Lung (tissue), 12 donors: Measurements from ENCODE around the gene RNF214. TPM values are rescaled to one million over a fixed set of nuclear protein-coding genes. Genes with fewer than 3 reads are reported as not detected.
A peak's percentile ranks its signal among the peaks of the same experiment; 100 is the strongest.

ENCODE experiments used
- ATAC-seq: fragments of 200-7000 bp; cut with Tn5 transposase; one replicate; pipeline ENCODE4 v1.9.1; 2020; ENCODE audit warnings: moderate number of reproducible peaks; ENCODE audit not compliant: insufficient read depth, low FRiP score
- DNase-seq, 3 donors: peaks; one replicate each; pipeline ENCODE4 v3.0.0-alpha.2; 2013 to 2017
- H3K27ac ChIP-seq, 2 donors: one replicate each; pipeline ENCODE4 v1.5.1; 2013; ENCODE audit warnings: mild to moderate bottlenecking in 2 of 2, moderate library complexity in 2 of 2, control low read depth in 1 of 2, inconsistent platforms in 1 of 2, low read depth in 1 of 2, low read length in 1 of 2
- H3K27me3 ChIP-seq, 3 donors: one replicate each; pipeline ENCODE4 v1.5.1; 2013; ENCODE audit warnings: low read length in 2 of 3; ENCODE audit not compliant: control insufficient read depth in 3 of 3, insufficient read depth in 3 of 3
- H3K36me3 ChIP-seq, 4 donors: one replicate each; pipeline ENCODE4 v1.5.1; 2013; ENCODE audit warnings: low read length in 4 of 4, mild to moderate bottlenecking in 1 of 4, moderate library complexity in 1 of 4; ENCODE audit not compliant: control insufficient read depth in 4 of 4, insufficient read depth in 4 of 4
- H3K4me1 ChIP-seq, 5 donors: one replicate each; pipeline ENCODE4 v1.5.1; 2013; ENCODE audit warnings: low read length in 5 of 5, mild to moderate bottlenecking in 2 of 5, moderate library complexity in 1 of 5; ENCODE audit not compliant: control insufficient read depth in 5 of 5, insufficient read depth in 5 of 5
- H3K4me3 ChIP-seq: one replicate; pipeline ENCODE4 v1.5.1; 2013; ENCODE audit warnings: mild to moderate bottlenecking, control low read depth, moderate library complexity
- H3K9ac ChIP-seq, 2 donors: one replicate each; pipeline ENCODE4 v1.5.1; 2013; ENCODE audit warnings: low read length in 2 of 2, control low read depth in 1 of 2; ENCODE audit not compliant: insufficient read depth in 1 of 2
- H3K9me3 ChIP-seq, 4 donors: one replicate each; pipeline ENCODE4 v1.5.1; 2013; ENCODE audit warnings: low read length in 3 of 4, mild to moderate bottlenecking in 1 of 4, moderate library complexity in 1 of 4; ENCODE audit not compliant: control insufficient read depth in 4 of 4, insufficient read depth in 3 of 4
- CTCF ChIP-seq: IDR thresholded peaks from 2 replicates; pipeline ENCODE4 v1.5.1; 2012; ENCODE audit warnings: mild to moderate bottlenecking; ENCODE audit errors: control extremely low read depth, extremely low read depth
- WGBS, 2 donors: extraction: QIAGEN DNeasy Blood & Tissue Kit; methylation state at CpG; one replicate each; pipeline ENCODE4 v1.1.7; 2013; 5-methylcytosine and 5-hydroxymethylcytosine counted together
- polyA plus RNA-seq, 2 donors: library from polyadenylated mRNA; stranded (reverse); fragments of 200-250 nt; gene quantifications; one replicate each; pipeline ENCODE4 v1.2.1, GENCODE V29; 2013
- total RNA-seq, 2 donors: library from RNA; depleted of rRNA in 1 of 2; stranded (reverse); fragments of >200 nt in 1 of 2; gene quantifications; one replicate each; pipeline ENCODE4 v1.2.1, GENCODE V29; 2014 to 2021
- donor health status: control.
- donor health status: control.
- donor health status: Bipolar disorder and iron deficiency.
- donor health status: healthy.
- donor health status: DM: yes; HTN: yes; CAD: no.

Gene RNF214
- total and polyA plus RNA-seq, 4 donors, result 8.6 to 19.8 (median 14.6) TPM

GRCh38 chr11:117220999-117221774 lies 11.3 kb upstream of the RNF214 start:
- DNase-seq (peak in 2 of 3 donors; percentile 54 to 63), ATAC-seq (no peak)
- Histone ChIP-seq H3K27ac (peak overlapping the region; percentile 37 to 66), H3K9me3 (no peaks in the 10 kb centered on the region), H3K27me3 (no peaks in the 10 kb centered on the region), H3K36me3 (peaks cover 20 to 58% (median 34%) of the 10 kb centered on the region in 4 donors), H3K9ac (no peak overlapping the region), H3K4me3 (no peak overlapping the region), H3K4me1 (peaks cover 0 to 20% (median 6%) of the 10 kb centered on the region in 5 donors)
- no peak for TF ChIP-seq CTCF
- WGBS, 2 donors, result 78 to 79% methylated on average over 7 of the region's 7 CpGs

- ATAC-seq (no peak), DNase-seq (peak in 1 of 3 donors; percentile 60)
- Histone ChIP-seq H3K9me3 (no peaks in the 10 kb centered on the region), H3K4me1 (peaks cover 0 to 20% (median 6%) of the 10 kb centered on the region in 5 donors), H3K36me3 (peaks cover 21 to 57% (median 33%) of the 10 kb centered on the region in 4 donors), H3K4me3 (no peak overlapping the region), H3K27me3 (no peaks in the 10 kb centered on the region), H3K9ac (no peak overlapping the region), H3K27ac (peak overlapping the region; percentile 37 to 66)
- TF ChIP-seq CTCF, result no peak
- 74 to 86% methylated on average over 7 of the region's 7 CpGs for WGBS, 2 donors
Observed at GRCh38 chr11:117221775-117222517, 10.5 kb upstream of the RNF214 start.

GRCh38 chr11:117222991-117223740 lies 9.3 kb upstream of the RNF214 start:
- Histone ChIP-seq H3K27ac (no peak overlapping the region), H3K27me3 (no peaks in the 10 kb centered on the region), H3K9me3 (no peaks in the 10 kb centered on the region), H3K4me1 (peaks cover 0 to 20% (median 6%) of the 10 kb centered on the region in 5 donors), H3K4me3 (no peak overlapping the region), H3K36me3 (peaks cover 17 to 52% (median 29%) of the 10 kb centered on the region in 4 donors), H3K9ac (no peak overlapping the region)
- DNase-seq (no peak), ATAC-seq (no peak)
- TF ChIP-seq CTCF, result no peak
- WGBS, 2 donors, result 96 to 98% methylated on average over 14 of the region's 14 CpGs
